Gastrocnemius medialis (tissue), 4 donors: Measurements from ENCODE around the gene FBXW4. TPM values are rescaled to one million over a fixed set of nuclear protein-coding genes. Genes with fewer than 3 reads are reported as not detected.

Experiments used
- ATAC-seq, 2 donors: fragments of 150-250 bp; one replicate each; pipeline ENCODE4 v1.9.1; 2016
- DNase-seq, 2 donors: peaks; one replicate each; pipeline ENCODE4 v3.0.0-alpha.2; 2019
- H3K27ac ChIP-seq, 4 donors: fragments of 200-600 bp; sonication (generic); 1 replicate in 1 of 4; 2 replicates in 3 of 4; pipeline ENCODE4 v1.5.1; 2016 to 2018; ENCODE audit warnings: mild to moderate bottlenecking in 2 of 4, moderate library complexity in 1 of 4
- H3K27me3 ChIP-seq, 3 donors: fragments of 200-600 bp; sonication (generic) in 2 of 3; 1 replicate in 1 of 3; 2 replicates in 2 of 3; pipeline versions ENCODE4 v1.5.1 to v1.6.0; 2016 to 2019; ENCODE audit warnings: mild to moderate bottlenecking in 1 of 3, moderate library complexity in 1 of 3
- H3K36me3 ChIP-seq, 2 donors: fragments of 200-600 bp; sonication (generic) in 1 of 2; one replicate each; pipeline ENCODE4 v1.5.1; 2017 to 2018
- H3K4me1 ChIP-seq, 2 donors: fragments of 200-600 bp; sonication (generic) in 1 of 2; one replicate each; pipeline ENCODE4 v1.5.1; 2016 to 2017; ENCODE audit warnings: mild to moderate bottlenecking in 2 of 2
- H3K4me3 ChIP-seq, 4 donors: fragments of 200-600 bp; sonication (generic) in 3 of 4; 1 replicate in 1 of 4; 2 replicates in 3 of 4; pipeline ENCODE4 v1.5.1; 2016 to 2019; ENCODE audit warnings: mild to moderate bottlenecking in 2 of 4
- H3K9me3 ChIP-seq, 3 donors: fragments of 200-600 bp; sonication (generic) in 2 of 3; 1 replicate in 1 of 3; 2 replicates in 2 of 3; pipeline ENCODE4 v1.5.1; 2016 to 2019
- POLR2A ChIP-seq, 2 donors: fragments of 450-650 bp; IDR thresholded peaks; one replicate each; pipeline ENCODE4 v1.6.1; 2017; ENCODE audit warnings: antibody characterized with exemption in 2 of 2, mild to moderate bottlenecking in 2 of 2, moderate library complexity in 2 of 2
- in situ Hi-C, 4 donors: fragments of 200-750 bp; cut with MboI; loops; one replicate each; pipeline versions ENCODE4 v1.15.0 to v1.8.0; 2017; ENCODE audit warnings: low sequenced_read_pairs in 4 of 4
- intact Hi-C: fragments of 100-400 bp; cut with DNase I; formaldehyde crosslinking; loops from one replicate; pipeline ENCODE4 v1.15.1; 2023; ENCODE audit warnings: low total_unique reads
- total RNA-seq, 4 donors: library from RNA; depleted of rRNA; stranded (reverse); fragments of >200 nt; gene quantifications; one replicate each; pipeline versions ENCODE4 v1.1.0 to v1.2.3, GENCODE V29; 2016
- TF ChIP-seq, protein P1 (sequence below), 5 experiments: fragments of 450-650 bp in 3 of 5; fragments of 200-600 bp in 2 of 5; sonication (generic) in 2 of 5; IDR thresholded peaks in 4 of 5; conservative IDR thresholded peaks in 1 of 5; 1 replicate in 4 of 5; 2 replicates in 1 of 5; pipeline ENCODE4 v1.5.1; 2016 to 2019; ENCODE audit warnings: antibody characterized with exemption in 5 of 5, mild to moderate bottlenecking in 3 of 5, moderate library complexity in 3 of 5

FBXW4 gene
- total RNA-seq, 4 donors from 2014 or later: 43.1 to 72.6 (median 70.2) TPM

DNA sequence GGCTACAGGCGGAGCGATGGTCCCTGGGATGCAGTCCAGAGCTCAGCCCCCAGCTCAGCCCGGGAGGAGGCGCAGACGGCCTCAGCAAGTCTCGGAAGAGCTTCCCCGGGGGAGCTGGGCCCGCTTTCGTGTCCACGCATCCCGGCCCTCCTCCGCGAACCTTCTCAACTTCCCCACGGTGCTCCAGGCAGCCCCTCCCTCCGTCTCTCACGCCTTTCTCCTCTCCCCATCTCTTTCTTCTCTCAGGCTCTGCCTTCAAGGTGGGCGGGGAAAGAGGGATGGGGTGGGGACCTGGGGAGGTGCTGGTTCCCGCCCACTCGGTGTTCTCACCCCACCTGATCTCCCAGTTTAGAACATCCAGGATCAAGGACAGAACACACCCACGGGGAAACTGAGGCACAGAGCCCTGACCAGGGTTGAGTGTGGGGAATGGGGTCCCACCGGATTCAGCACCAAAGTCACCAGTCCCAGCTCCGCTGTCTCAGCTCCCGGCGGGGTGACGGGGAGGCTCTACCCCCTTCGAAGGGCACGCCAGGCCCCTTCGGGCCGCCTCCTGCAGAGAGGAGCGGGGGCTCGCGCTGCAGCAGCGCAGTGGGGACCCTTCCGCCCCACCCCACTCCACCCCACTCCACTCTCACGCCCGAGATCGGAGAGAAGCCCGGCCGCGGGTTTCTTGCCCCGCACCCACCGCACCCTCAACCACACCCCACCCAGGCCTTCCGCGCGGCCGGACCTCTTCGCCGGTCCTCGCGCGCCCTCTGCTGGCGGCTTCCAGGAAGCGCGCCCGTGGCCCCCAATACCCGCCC lies 125.1 kb downstream of the FBXW4 start:
- DNase-seq (peak; percentile 45 to 50), ATAC-seq (peak; percentile 84 to 87)
- Histone ChIP-seq H3K4me1 (peaks cover 11 to 18% of the 10 kb centered on the region in 2 donors), H3K4me3 (peak overlapping the region; percentile 57 to 66 (median 62)), H3K27ac (no peak overlapping the region), H3K9me3 (peaks cover 0 to 8% (median 6%) of the 10 kb centered on the region in 3 donors), H3K36me3 (no peaks in the 10 kb centered on the region), H3K27me3 (peaks cover 32 to 49% (median 37%) of the 10 kb centered on the region in 3 donors)
- in situ Hi-C loops (loop anchor here (5.0 to 25.0 kb wide), 5 partner anchors 258 to 358 kb away; no protein-coding TSS in a partner anchor), intact Hi-C loops (loop anchor here (1.0 to 10.0 kb wide), 5 partner anchors 33 to 407 kb away; no protein-coding TSS in a partner anchor)
- TF ChIP-seq POLR2A (IDR thresholded peaks at IDR 0.05): no peak
- TF ChIP-seq, protein P1, sequence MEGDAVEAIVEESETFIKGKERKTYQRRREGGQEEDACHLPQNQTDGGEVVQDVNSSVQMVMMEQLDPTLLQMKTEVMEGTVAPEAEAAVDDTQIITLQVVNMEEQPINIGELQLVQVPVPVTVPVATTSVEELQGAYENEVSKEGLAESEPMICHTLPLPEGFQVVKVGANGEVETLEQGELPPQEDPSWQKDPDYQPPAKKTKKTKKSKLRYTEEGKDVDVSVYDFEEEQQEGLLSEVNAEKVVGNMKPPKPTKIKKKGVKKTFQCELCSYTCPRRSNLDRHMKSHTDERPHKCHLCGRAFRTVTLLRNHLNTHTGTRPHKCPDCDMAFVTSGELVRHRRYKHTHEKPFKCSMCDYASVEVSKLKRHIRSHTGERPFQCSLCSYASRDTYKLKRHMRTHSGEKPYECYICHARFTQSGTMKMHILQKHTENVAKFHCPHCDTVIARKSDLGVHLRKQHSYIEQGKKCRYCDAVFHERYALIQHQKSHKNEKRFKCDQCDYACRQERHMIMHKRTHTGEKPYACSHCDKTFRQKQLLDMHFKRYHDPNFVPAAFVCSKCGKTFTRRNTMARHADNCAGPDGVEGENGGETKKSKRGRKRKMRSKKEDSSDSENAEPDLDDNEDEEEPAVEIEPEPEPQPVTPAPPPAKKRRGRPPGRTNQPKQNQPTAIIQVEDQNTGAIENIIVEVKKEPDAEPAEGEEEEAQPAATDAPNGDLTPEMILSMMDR (IDR thresholded peaks at IDR 0.05 in 4 of 5, conservative IDR thresholded peaks at IDR 0.05 in 1 of 5): peak; percentile 25 to 98 (median 91)

DNA sequence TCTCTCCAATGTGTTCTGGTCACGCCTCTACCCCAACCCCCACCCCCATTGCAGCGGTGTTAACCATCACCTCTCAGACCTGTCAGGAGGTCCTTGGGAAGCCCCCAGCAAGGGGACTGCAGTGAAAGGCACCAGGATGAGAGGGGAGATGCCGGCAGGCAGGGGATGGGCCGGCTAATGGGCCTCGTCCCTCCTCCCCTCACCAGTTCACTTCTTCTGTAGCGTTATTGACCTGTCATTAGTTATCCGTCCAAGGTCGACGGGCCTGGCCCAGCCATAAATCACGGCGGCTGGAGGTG lies 125.7 kb downstream of the FBXW4 start:
- no peaks in the 10 kb centered on the region for H3K36me3 ChIP-seq
- H3K4me1 ChIP-seq: peaks cover 11 to 18% of the 10 kb centered on the region in 2 donors
- TF ChIP-seq, protein P1 (IDR thresholded peaks at IDR 0.05 in 4 of 5, conservative IDR thresholded peaks at IDR 0.05 in 1 of 5): no peak
- no peak for TF ChIP-seq POLR2A (IDR thresholded peaks at IDR 0.05)
- in situ Hi-C loops (loop anchor here (10.0 to 25.0 kb wide), 4 partner anchors 257 to 354 kb away; no protein-coding TSS in a partner anchor), intact Hi-C loops (no loop called here)
- peaks cover 32 to 50% (median 37%) of the 10 kb centered on the region in 3 donors for H3K27me3 ChIP-seq
- DNase-seq (no peak), ATAC-seq (no peak)
- peak overlapping the region in 1 of 4 donors; percentile 60 for H3K4me3 ChIP-seq
- no peak overlapping the region for H3K27ac ChIP-seq
- H3K9me3 ChIP-seq: peaks cover 0 to 8% (median 6%) of the 10 kb centered on the region in 3 donors

DNA sequence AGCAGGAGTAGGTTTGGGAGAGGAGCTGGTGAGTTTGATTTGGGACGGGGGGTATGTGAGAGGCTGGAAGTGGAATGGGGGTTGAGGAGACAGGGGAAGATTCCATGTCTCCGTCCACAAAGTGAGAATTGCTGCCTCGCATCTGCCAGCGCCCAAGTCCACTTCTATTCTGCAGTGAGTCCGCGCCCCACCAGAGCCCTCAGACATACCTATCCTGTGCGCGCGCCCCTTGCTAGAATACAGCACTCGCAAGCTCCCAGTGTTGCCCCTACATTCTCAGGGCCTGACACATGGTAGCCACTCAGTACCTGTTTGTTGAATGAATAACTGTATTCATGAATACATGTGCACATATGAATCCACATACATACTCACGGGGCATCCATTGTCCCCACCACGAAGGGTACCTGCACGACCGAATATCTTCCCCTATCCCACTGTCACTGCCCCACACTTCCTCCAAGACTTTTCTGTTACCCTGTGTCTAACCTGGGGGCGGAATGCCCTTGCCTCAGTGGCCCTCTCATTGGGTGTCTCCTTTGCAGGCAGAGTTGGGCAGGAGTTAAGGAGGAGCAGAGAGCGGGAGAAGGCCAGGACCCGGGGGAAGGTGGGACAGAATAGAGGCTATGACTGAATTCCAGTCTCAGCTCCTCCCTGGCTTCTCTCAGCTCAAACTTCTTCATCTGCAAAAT lies 126.8 kb downstream of the FBXW4 start:
- no peak overlapping the region for H3K27ac ChIP-seq
- no peak for ATAC-seq
- TF ChIP-seq POLR2A (IDR thresholded peaks at IDR 0.05): no peak
- TF ChIP-seq, protein P1 (IDR thresholded peaks at IDR 0.05 in 4 of 5, conservative IDR thresholded peaks at IDR 0.05 in 1 of 5): no peak
- peaks cover 0 to 8% (median 6%) of the 10 kb centered on the region in 3 donors for H3K9me3 ChIP-seq
- H3K4me3 ChIP-seq: no peak overlapping the region
- in situ Hi-C loops (loop anchor here (10.0 to 25.0 kb wide), 4 partner anchors 256 to 353 kb away; no protein-coding TSS in a partner anchor), intact Hi-C loops (no loop called here)
- peaks cover 11 to 18% of the 10 kb centered on the region in 2 donors for H3K4me1 ChIP-seq
- DNase-seq: no peak
- no peaks in the 10 kb centered on the region for H3K36me3 ChIP-seq
- H3K27me3 ChIP-seq: peaks cover 32 to 50% (median 37%) of the 10 kb centered on the region in 3 donors

DNA sequence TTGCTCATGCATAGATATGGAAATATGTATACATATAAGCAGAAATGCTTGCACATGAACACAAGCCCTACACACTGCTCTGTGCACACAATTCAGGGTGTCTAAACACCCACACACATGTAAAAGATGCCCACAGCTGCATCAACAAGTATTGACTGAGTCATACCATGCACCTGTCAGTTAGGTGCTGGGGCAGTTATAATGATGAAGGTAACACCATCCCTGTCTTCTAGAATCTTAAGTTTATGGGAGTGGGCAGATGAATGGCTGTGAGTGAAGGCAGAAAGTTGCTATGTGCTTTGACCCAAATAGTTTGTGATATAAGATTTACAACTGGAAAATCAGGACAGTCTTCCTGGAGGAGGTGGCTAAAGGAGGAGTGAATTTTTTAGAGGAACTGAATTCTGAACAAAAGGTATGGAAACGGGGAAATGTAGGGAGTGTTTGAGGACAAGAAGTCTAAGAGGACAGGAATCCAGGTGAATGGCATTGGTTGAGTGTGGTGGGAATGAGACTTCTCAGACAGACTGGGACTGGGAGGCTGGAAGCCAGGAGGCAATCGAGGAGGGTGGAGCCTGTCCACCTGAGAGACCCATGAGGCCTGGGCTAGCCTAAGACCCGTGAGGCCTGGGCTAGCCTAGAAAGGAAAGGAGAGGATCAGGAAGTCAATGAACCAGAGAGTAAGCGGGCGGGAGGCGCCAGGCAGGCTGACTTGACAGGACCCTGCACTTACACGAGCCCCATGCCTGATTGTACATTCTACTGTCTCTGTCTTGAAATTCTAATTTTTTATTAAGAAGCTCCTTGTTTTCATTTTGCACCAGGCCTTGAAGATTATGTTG lies 127.6 kb downstream of the FBXW4 start:
- peaks cover 32 to 53% (median 37%) of the 10 kb centered on the region in 3 donors for H3K27me3 ChIP-seq
- H3K4me3 ChIP-seq: no peak overlapping the region
- no peaks in the 10 kb centered on the region for H3K36me3 ChIP-seq
- DNase-seq (no peak), ATAC-seq (no peak)
- peaks cover 11 to 18% of the 10 kb centered on the region in 2 donors for H3K4me1 ChIP-seq
- intact Hi-C loops: no loop called here
- TF ChIP-seq POLR2A (IDR thresholded peaks at IDR 0.05): no peak
- TF ChIP-seq, protein P1 (IDR thresholded peaks at IDR 0.05 in 4 of 5, conservative IDR thresholded peaks at IDR 0.05 in 1 of 5): no peak
- peaks cover 0 to 2% (median 1%) of the 10 kb centered on the region in 3 donors for H3K9me3 ChIP-seq
- in situ Hi-C loops: loop anchor here (10.0 to 25.0 kb wide), 4 partner anchors 255 to 353 kb away; no protein-coding TSS in a partner anchor
- no peak overlapping the region for H3K27ac ChIP-seq
